GM12874 (cell line): Measurements from ENCODE around the gene CEP128.

Experiments used
- TF ChIP-seq, protein P1 (sequence below): IDR thresholded peaks from 2 replicates; pipeline ENCODE4 v1.5.1; 2011; ENCODE audit warnings: low read depth, mild to moderate bottlenecking, control low read depth, low read length, moderate library complexity; ENCODE audit not compliant: insufficient read depth

The CEP128 gene

DNA sequence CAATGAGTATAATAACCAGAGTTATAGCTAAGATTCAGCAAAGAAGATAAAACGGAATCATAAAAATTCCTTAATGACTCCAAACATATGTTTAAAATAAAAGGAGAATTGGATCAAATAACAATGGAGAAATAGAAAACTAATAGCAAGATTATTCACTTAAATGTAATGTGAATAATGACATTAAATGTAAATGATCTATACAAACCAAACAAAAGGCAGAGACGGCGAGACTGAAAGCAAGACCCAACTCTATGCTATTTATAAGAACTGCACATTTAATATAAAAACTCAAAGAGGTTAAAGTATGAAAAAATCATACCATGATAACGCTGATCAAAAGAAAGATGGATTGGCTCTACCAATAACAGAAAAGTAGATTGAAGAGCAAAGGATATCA lies 10.0 kb upstream of the CEP128 start:
- TF ChIP-seq, protein P1, sequence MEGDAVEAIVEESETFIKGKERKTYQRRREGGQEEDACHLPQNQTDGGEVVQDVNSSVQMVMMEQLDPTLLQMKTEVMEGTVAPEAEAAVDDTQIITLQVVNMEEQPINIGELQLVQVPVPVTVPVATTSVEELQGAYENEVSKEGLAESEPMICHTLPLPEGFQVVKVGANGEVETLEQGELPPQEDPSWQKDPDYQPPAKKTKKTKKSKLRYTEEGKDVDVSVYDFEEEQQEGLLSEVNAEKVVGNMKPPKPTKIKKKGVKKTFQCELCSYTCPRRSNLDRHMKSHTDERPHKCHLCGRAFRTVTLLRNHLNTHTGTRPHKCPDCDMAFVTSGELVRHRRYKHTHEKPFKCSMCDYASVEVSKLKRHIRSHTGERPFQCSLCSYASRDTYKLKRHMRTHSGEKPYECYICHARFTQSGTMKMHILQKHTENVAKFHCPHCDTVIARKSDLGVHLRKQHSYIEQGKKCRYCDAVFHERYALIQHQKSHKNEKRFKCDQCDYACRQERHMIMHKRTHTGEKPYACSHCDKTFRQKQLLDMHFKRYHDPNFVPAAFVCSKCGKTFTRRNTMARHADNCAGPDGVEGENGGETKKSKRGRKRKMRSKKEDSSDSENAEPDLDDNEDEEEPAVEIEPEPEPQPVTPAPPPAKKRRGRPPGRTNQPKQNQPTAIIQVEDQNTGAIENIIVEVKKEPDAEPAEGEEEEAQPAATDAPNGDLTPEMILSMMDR: no peak

DNA sequence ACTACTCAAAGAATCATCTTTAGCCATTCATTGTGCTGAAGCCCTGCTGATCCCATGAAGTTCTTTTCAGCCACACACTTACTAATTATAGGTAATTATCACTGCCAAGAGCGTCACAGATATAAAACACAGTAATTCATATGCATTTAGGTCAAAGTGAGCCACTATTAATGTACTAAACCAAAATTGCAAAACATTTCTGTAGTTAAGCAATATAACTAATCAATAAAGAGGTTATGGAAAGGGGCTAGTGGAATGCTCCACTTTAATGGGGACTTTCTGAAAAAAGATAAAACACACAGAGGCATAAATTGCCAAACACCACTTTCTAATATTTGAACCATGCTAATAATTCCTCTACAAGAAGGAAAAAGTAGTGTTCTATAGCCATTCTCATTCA lies 6.8 kb upstream of the CEP128 start:
- TF ChIP-seq, protein P1: no peak

DNA sequence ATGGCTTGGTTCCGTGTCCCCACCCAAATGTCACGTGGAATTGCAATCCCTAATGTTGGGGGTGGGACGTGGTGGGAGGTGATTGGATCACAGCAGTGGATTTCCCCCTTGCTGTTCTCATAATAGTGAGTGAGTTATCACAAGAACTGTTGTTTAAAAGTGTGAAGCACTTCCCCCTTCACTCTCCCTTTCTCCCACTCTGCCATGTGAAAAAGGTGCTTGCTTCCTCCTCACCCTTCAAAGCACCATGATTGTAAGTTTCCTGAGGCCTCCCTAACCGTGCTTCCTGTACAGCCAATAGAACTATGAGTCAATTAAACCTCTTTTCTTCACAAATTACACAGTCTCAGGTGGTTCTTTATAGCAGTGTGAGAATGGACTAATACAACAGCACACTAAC lies 5.3 kb upstream of the CEP128 start:
- TF ChIP-seq, protein P1: no peak

DNA sequence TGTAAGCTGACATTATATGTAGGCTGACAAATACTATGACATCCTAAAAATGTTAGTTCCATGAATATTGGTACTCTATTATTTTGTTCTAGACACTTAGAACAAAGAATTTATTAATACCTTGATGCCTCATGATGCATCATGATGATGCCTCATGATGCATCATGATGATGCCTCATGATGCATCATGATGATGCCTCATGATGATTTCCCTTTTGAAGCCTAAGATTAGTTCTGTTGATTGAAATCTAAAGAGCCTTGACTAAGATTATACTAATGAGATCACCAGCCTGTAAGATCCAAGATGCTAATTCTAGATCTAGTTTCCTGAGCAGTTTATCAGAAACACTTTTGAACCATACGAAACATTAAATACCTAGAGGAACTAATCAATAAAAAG lies 4.6 kb upstream of the CEP128 start:
- TF ChIP-seq, protein P1: no peak

DNA sequence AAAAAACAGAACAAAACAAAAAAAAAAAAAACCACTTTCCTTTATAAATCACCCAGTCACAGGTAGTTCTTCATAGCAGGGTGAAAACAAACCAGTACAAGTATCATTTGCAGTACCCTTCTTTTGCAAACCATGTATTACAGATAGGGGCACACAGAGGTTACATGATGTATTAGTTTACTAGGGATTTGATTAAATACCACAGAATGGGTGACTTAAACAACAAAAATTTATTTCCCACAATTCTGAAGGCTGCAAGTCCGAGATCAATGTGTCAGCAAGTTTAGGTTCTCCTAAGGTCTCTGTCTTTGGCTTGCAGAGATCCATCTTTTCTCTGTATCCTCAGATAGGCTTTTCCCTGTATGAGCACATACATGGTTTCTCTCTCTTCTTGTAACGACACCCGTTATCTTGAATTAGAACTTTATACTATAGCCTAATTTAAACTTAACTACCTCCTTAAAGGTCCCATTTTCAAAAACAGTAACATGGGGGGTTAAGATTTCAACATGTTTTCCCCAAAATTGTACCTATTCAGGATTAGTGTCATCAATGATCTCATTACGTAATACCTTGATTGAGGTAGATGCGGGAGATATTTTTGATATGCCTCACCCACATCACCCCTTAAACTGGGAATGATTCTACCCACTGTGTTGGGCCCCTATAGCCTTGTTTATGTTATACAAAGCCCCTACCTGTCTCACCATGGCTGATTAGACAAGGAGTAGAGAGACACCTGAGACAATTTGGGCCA lies 3.5 kb upstream of the CEP128 start:
- TF ChIP-seq, protein P1: no peak

DNA sequence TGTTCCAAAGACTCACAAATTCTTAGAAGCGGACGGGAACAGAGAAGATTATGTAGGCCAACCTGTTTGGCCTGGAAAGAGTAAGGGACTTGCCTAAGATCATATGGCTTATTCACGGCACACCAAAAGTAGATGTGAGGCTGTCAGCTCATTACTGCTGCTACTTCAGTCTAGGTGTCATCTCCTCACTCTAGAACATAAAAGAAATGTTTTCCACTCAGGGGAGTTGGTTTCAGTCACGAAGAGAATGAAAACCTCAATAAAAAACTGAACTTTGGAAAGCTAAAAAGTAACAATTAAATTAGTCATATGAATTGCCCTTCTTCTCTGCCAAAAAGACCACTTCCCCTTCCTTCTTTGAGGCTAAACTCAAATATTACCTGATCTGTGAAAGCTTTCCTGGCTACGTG lies 658 bp upstream of the CEP128 start:
- TF ChIP-seq, protein P1: no peak

DNA sequence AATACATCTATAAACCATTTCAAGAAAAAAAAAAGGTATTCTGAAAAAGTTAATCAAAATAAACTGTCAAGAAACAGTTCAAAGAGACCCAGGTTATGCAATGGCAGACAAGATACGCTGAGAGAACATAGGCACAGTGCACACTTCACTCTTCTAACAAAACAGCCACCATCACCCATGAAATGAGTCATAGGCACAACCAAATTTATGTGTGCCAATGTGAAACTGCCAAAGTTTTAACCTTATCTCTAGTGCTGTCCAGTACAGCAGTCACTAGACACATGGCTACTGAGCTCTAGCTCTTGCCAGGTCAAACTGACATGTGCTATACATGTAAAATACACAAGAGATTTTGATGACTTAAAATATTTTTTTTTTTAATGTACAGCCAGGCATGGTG lies 1.4 kb downstream of the CEP128 start:
- TF ChIP-seq, protein P1: no peak

DNA sequence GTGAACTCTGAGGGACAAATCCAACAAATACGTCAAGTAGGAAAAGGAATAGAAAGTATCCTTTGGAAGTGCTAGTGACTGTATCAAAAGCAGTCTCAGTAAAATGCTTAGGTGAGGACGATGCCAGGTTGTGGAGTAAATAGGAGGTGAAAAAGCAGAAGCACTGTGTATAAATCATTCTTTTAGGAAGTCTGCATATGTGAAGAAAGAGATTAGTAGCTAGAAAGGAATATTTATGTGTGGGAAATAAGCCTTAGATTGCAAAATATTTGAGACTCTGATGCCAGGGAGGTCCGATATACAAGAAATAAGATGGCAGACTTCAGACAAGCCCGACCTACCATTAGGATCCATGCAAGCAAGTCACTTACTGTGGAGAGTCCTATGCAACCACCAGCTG lies 7.9 kb downstream of the CEP128 start:
- TF ChIP-seq, protein P1: no peak
